Astrocyte of the spinal cord (primary cell): Measurements from ENCODE around the gene C21orf58.

Experiments used
- DNase-seq: peaks from one replicate; pipeline ENCODE4 v3.0.0; 2011; ENCODE audit warnings: low read depth, low spot score
- H3K4me3 ChIP-seq: 2 replicates; pipeline ENCODE4 v1.5.1; 2011; ENCODE audit warnings: low read depth, mild to moderate bottlenecking, low read length, moderate library complexity
- CTCF ChIP-seq: IDR thresholded peaks from 2 replicates; pipeline ENCODE4 v1.5.1; 2012; ENCODE audit warnings: low read depth, mild to moderate bottlenecking, low read length, inconsistent platforms
- in situ Hi-C: cut with HindIII; loops from 2 replicates; pipeline ENCODE4 v1.10.0; 2017; ENCODE audit warnings: low sequenced_read_pairs

Gene C21orf58

GRCh38 chr21:46265736-46266525 is 57.7 kb downstream of the C21orf58 start:
- no peak overlapping the region for H3K4me3 ChIP-seq
- no peak for TF ChIP-seq CTCF
- DNase-seq = no peak
- in situ Hi-C loops = no loop called here

GRCh38 chr21:46264690-46265144 is 59.0 kb downstream of the C21orf58 start:
- TF ChIP-seq CTCF = no peak
- H3K4me3 ChIP-seq = no peak overlapping the region
- no peak for DNase-seq
- in situ Hi-C loops = no loop called here

- DNase-seq = no peak
- TF ChIP-seq CTCF = no peak
- no peak overlapping the region for H3K4me3 ChIP-seq
- in situ Hi-C loops = no loop called here
Measured at GRCh38 chr21:46264046-46264689, 59.5 kb downstream of the C21orf58 start.

- TF ChIP-seq CTCF = no peak
- no peak overlapping the region for H3K4me3 ChIP-seq
- DNase-seq = no peak
- in situ Hi-C loops = no loop called here
Measured at GRCh38 chr21:46256501-46256994, 67.1 kb downstream of the C21orf58 start.

- DNase-seq = no peak
- H3K4me3 ChIP-seq = no peak overlapping the region
- in situ Hi-C loops = no loop called here
- no peak for TF ChIP-seq CTCF
Measured at GRCh38 chr21:46255758-46256337, 67.8 kb downstream of the C21orf58 start.

GRCh38 chr21:46255166-46255565 is 68.5 kb downstream of the C21orf58 start:
- no peak for TF ChIP-seq CTCF
- no peak overlapping the region for H3K4me3 ChIP-seq
- DNase-seq = no peak
- in situ Hi-C loops = no loop called here
